ENCODE measurements around the gene GADD45A. TPM values are rescaled to one million over a fixed set of nuclear protein-coding genes. Genes with fewer than 3 reads are reported as not detected.

The GADD45A gene
- total and polyA plus RNA-seq, 9 of the 15 experiments (the other 6 are each of a cell fraction or from before 2014, with no cell fraction given), result 21.3 to 156 (median 62.1) TPM

GRCh38 chr1:67686267-67687197 is 1.5 kb downstream of the GADD45A start (continued):
- TF ChIP-seq ZNF274 (IDR thresholded peaks at IDR 0.05; ENCODE audit: borderline replicate concordance, low read depth, low read length), result 0 out of 2 replicates have a peak, but pooled peaks have one; percentile 47
- no peak for TF ChIP-seq GTF2E2 (tag; IDR thresholded peaks at IDR 0.05)
- no peak for TF ChIP-seq ZNF717 (CRISPR knock-in tag; IDR thresholded peaks at IDR 0.05)
- no peak for TF ChIP-seq ESRRB (CRISPR knock-in tag; IDR thresholded peaks at IDR 0.05; ENCODE audit: borderline replicate concordance)
- TF ChIP-seq RHOXF2B (CRISPR knock-in tag; conservative IDR thresholded peaks at IDR 0.05), result no peak
- no peak for TF ChIP-seq ATF6 (CRISPR knock-in tag; IDR thresholded peaks at IDR 0.05)
- TF ChIP-seq NFATC3 (IDR thresholded peaks at IDR 0.05), result peak; percentile 75; the same call in 1 of the 2 replicates
- no peak for TF ChIP-seq TCFL5 (CRISPR knock-in tag; conservative IDR thresholded peaks at IDR 0.05)
- peak; percentile 88 for TF ChIP-seq POLR2G (IDR thresholded peaks at IDR 0.05; ENCODE audit: low read depth, low read length)
- TF ChIP-seq NFRKB (IDR thresholded peaks at IDR 0.05; ENCODE audit: low read depth), result peak; percentile 60; the same call in 1 of the 2 replicates
- TF ChIP-seq ZNF707 (CRISPR knock-in tag; conservative IDR thresholded peaks at IDR 0.05), result no peak
- TF ChIP-seq NCOA1 (IDR thresholded peaks at IDR 0.05; ENCODE audit: low read depth), result peak; percentile 80
- TF ChIP-seq DIDO1 (tag; IDR thresholded peaks at IDR 0.05; ENCODE audit: low read depth), result no peak
- TF ChIP-seq GATAD2B (IDR thresholded peaks at IDR 0.05; ENCODE audit: borderline replicate concordance), result peak; percentile 96
- peak; percentile 86 for TF ChIP-seq ATF7 (IDR thresholded peaks at IDR 0.05)
- TF ChIP-seq KDM5B (IDR thresholded peaks at IDR 0.05; ENCODE audit: insufficient replicate concordance, low read depth, low read length), result peak; percentile 48
- TF ChIP-seq NONO (IDR thresholded peaks at IDR 0.05; ENCODE audit: low read depth in 2 of 2, low read length in 1 of 2), result peak; percentile 26 to 62; a peak in 1 of 4 replicates
- peak; percentile 76; the same call in 1 of the 2 replicates for TF ChIP-seq JUNB (CRISPR knock-in tag; conservative IDR thresholded peaks at IDR 0.05)
- no peak for TF ChIP-seq MLX (CRISPR knock-in tag; conservative IDR thresholded peaks at IDR 0.05)
- no peak for TF ChIP-seq ZNF444 (CRISPR knock-in tag; IDR thresholded peaks at IDR 0.05)
- TF ChIP-seq ZNF316 (IDR thresholded peaks at IDR 0.05), result peak; percentile 91
- TF ChIP-seq ZKSCAN8 (CRISPR knock-in tag; IDR thresholded peaks at IDR 0.05), result 0 out of 2 replicates have a peak, but pooled peaks have one; percentile 6
- TF ChIP-seq ZBTB12 (CRISPR knock-in tag; IDR thresholded peaks at IDR 0.05), result no peak
- TF ChIP-seq NR3C1 (CRISPR knock-in tag; IDR thresholded peaks at IDR 0.05), result no peak
- peak; percentile 27 for TF ChIP-seq SMAD1 (IDR thresholded peaks at IDR 0.05; ENCODE audit: low read depth, low read length, partially characterized antibody)
